ENCODE results near the gene BAAT. TPM values are rescaled to one million over a fixed set of nuclear protein-coding genes. Genes with fewer than 3 reads are reported as not detected.

BAAT gene
- total RNA-seq, 1 donor from 2014 or later: 0.07 TPM

DNA sequence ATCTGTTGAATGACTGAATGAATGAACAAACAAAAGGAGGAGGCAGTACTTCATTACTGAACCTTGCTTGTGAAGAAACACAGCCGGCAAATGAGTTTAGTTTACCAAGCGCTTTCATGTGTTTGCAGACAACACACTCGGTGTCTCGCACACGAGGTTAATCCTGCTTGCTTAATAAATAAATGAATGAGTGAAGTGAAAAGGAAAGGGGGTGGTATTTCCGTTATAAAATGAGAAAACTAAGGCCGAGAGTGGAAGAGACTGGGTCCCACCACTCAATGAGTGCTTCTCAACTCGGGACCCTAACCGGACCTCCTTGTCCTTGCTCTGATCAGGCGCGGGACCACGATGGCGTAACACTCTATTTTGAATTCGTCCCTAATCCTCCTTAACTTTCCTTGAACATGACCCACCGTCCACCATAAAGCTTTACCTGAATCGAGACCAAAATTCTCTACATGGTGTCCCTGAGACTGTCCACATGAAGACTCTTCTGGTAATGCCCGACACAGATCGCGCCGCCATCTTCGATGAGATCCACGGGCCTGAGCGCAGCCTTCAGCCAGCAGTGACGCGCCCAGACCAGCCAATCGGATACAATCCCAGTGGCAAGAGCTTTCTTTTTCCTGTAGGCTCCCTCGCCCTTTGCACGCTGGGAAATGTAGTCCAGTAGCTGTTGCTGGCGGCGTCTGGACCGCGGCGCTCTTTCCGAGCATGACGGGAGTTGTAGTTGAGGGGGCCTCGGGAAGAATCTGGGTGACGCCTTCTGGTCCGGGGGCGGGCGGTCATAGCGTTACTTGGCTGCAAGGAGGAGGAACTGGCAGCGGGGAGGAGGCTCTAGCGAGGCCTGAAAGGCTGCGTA lies 13.5 kb upstream of the BAAT start, which contains the start of the genes MRPL50 and ZNF189:
Gene MRPL50, minus strand, starts transcription at position 551 of the 862 bp plus-strand sequence. Its CDS starts 26 bp downstream, at position 525.
Gene ZNF189, plus strand, starts transcription at position 784 of the 862 bp plus-strand sequence. CDS start 306 bp downstream, outside the sequence.
- H3K27me3 Mint-ChIP-seq (ENCODE audit: low read depth): no peaks in the 10 kb centered on the region
- peaks cover 33% of the 10 kb centered on the region for H3K4me1 Mint-ChIP-seq
- peak within 1 kb of the TSS; percentile 99 for H3K27ac Mint-ChIP-seq
- TF ChIP-seq, protein P1, sequence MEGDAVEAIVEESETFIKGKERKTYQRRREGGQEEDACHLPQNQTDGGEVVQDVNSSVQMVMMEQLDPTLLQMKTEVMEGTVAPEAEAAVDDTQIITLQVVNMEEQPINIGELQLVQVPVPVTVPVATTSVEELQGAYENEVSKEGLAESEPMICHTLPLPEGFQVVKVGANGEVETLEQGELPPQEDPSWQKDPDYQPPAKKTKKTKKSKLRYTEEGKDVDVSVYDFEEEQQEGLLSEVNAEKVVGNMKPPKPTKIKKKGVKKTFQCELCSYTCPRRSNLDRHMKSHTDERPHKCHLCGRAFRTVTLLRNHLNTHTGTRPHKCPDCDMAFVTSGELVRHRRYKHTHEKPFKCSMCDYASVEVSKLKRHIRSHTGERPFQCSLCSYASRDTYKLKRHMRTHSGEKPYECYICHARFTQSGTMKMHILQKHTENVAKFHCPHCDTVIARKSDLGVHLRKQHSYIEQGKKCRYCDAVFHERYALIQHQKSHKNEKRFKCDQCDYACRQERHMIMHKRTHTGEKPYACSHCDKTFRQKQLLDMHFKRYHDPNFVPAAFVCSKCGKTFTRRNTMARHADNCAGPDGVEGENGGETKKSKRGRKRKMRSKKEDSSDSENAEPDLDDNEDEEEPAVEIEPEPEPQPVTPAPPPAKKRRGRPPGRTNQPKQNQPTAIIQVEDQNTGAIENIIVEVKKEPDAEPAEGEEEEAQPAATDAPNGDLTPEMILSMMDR (IDR thresholded peaks at IDR 0.05; ENCODE audit: unreplicated experiment): no peak
- DNase-seq (ENCODE audit: low spot score in 2 of 2, unreplicated experiment in 2 of 2): peak; percentile 87 to 93
- H3K36me3 Mint-ChIP-seq: peaks cover 65% of the 10 kb centered on the region
- peak within 1 kb of the TSS; percentile 96 for H3K4me3 Mint-ChIP-seq
- peaks cover 49% of the 10 kb centered on the region for H3K9me3 Mint-ChIP-seq

DNA sequence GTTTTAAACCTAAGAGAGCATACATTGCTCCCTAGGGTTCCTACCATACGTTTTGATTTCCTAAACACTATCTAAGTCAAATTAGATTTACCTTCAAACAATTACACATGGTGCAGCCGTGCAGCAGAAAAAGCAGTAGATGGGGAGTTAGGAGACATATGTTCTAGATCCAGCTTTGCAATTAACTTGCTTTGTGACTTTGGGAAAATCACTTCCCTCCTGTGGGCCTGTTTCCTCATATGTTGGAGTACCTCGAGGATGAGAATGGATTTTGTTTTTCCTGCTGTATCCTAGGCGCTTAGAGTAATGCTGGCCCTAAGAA lies 12.9 kb upstream of the BAAT start:
- TF ChIP-seq, protein P1 (IDR thresholded peaks at IDR 0.05; ENCODE audit: unreplicated experiment): no peak
- no peak for DNase-seq (ENCODE audit: low spot score in 2 of 2, unreplicated experiment in 2 of 2)
- no peaks in the 10 kb centered on the region for H3K27me3 Mint-ChIP-seq (ENCODE audit: low read depth)
- peaks cover 65% of the 10 kb centered on the region for H3K36me3 Mint-ChIP-seq
- peak overlapping the region; percentile 99 for H3K27ac Mint-ChIP-seq
- peaks cover 48% of the 10 kb centered on the region for H3K9me3 Mint-ChIP-seq
- H3K4me1 Mint-ChIP-seq: peaks cover 33% of the 10 kb centered on the region
- H3K4me3 Mint-ChIP-seq: peak overlapping the region; percentile 96

DNA sequence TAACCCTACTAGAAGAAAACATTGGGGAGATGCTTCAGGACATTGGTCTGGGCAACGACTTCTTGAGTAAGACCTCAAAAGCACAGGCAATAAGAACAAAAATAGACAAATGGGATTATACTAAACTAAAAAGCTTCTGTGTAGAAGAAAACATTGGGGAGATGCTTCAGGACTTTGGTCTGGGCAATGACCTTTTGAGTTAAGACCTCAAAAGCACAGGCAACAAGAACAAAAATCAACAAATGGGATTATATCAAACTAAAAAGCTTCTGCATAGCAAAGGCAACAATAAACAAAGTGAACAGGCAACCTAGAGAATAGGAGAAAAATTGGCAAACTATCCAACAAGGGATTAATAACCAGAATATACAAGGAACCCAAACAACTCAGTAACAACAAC lies 9.9 kb upstream of the BAAT start:
- H3K27me3 Mint-ChIP-seq (ENCODE audit: low read depth): no peaks in the 10 kb centered on the region
- no peak overlapping the region for H3K27ac Mint-ChIP-seq
- TF ChIP-seq, protein P1 (IDR thresholded peaks at IDR 0.05; ENCODE audit: unreplicated experiment): no peak
- peaks cover 64% of the 10 kb centered on the region for H3K36me3 Mint-ChIP-seq
- H3K9me3 Mint-ChIP-seq: peaks cover 45% of the 10 kb centered on the region
- H3K4me1 Mint-ChIP-seq: peaks cover 14% of the 10 kb centered on the region
- no peak overlapping the region for H3K4me3 Mint-ChIP-seq
- DNase-seq (ENCODE audit: low spot score in 2 of 2, unreplicated experiment in 2 of 2): no peak

DNA sequence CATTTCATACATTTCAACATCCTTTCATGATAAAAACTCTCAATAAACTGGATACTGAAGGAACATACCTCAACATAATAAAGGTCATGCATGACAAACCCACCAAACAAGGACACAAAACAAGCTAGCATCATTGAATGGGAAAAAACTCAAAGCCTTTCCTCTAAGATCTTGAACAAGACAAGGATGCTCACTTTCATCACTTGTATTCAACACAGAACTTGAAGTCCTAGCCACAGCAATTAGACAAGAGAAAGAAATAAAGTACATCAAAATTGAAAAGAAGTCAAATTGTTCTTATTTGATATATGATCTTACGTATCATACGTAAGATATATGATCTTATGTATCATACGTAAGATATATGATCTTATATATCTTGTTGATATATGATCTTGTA lies 8.3 kb upstream of the BAAT start:
- peaks cover 10% of the 10 kb centered on the region for H3K4me1 Mint-ChIP-seq
- H3K27ac Mint-ChIP-seq: no peak overlapping the region
- no peaks in the 10 kb centered on the region for H3K27me3 Mint-ChIP-seq (ENCODE audit: low read depth)
- no peak overlapping the region for H3K4me3 Mint-ChIP-seq
- H3K9me3 Mint-ChIP-seq: peaks cover 45% of the 10 kb centered on the region
- no peak for DNase-seq (ENCODE audit: low spot score in 2 of 2, unreplicated experiment in 2 of 2)
- H3K36me3 Mint-ChIP-seq: peaks cover 73% of the 10 kb centered on the region
- TF ChIP-seq, protein P1 (IDR thresholded peaks at IDR 0.05; ENCODE audit: unreplicated experiment): no peak

DNA sequence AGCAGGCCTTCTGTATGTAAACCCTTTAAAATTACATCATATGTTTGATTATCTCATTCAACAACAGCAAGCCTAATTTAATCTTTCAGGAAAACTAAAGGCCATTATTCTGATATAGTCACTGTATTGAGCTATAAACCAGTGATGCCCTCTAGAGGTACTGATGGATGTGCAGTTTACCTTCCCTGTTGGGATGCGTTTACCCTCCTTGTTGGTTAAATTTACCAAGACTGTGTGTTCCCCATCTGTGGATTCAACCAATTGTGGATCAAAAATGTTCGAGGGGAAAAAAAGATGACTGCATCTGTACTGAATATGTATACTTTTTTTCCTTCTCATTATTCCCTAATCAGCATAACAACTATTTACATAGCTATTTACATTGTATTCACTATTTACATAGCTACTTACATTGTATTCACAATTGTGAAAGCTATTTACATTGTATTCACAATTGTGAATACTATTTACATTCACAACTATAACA lies 3.7 kb upstream of the BAAT start:
- peaks cover 41% of the 10 kb centered on the region for H3K9me3 Mint-ChIP-seq
- H3K27me3 Mint-ChIP-seq (ENCODE audit: low read depth): no peaks in the 10 kb centered on the region
- no peak for DNase-seq (ENCODE audit: low spot score in 2 of 2, unreplicated experiment in 2 of 2)
- peaks cover 60% of the 10 kb centered on the region for H3K36me3 Mint-ChIP-seq
- no peak overlapping the region for H3K4me3 Mint-ChIP-seq
- TF ChIP-seq, protein P1 (IDR thresholded peaks at IDR 0.05; ENCODE audit: unreplicated experiment): no peak
- H3K27ac Mint-ChIP-seq: no peak overlapping the region
- no peaks in the 10 kb centered on the region for H3K4me1 Mint-ChIP-seq
